Activated T-cell treated with anti-CD3 and anti-CD28 coated beads, Interleukin-2, amount 50 U/mL, for 24 hours (primary cell): ENCODE measurements around the gene ERLIN1.
A peak's percentile ranks its signal among the peaks of the same experiment; 100 is the strongest.

Experiments
- DNase-seq: peaks from one replicate; pipeline ENCODE4 v3.0.0-alpha.2; 2020
- H3K27ac Mint-ChIP-seq: 2 replicates; pipeline ENCODE4 v1.8.0; 2020; ENCODE audit warnings: mild to moderate bottlenecking, mixed read lengths
- H3K27me3 Mint-ChIP-seq: 2 replicates; pipeline ENCODE4 v1.8.0; 2020; ENCODE audit warnings: mixed read lengths
- H3K36me3 Mint-ChIP-seq: 2 replicates; pipeline ENCODE4 v1.8.0; 2020; ENCODE audit warnings: low read depth, mixed read lengths
- H3K4me1 Mint-ChIP-seq: 2 replicates; pipeline ENCODE4 v1.8.0; 2020; ENCODE audit warnings: low read depth, mixed read lengths
- H3K4me3 Mint-ChIP-seq: 2 replicates; pipeline ENCODE4 v1.8.0; 2020; ENCODE audit warnings: mild to moderate bottlenecking, moderate library complexity, mixed read lengths
- H3K9me3 Mint-ChIP-seq: 2 replicates; pipeline ENCODE4 v1.8.0; 2020; ENCODE audit warnings: mixed read lengths

ERLIN1 gene

GRCh38 chr10:100184426-100184825, 1.4 kb downstream of the ERLIN1 start:
- no peaks in the 10 kb centered on the region for H3K27me3 Mint-ChIP-seq
- H3K4me3 Mint-ChIP-seq = peak overlapping the region; percentile 93
- peak overlapping the region; percentile 98 for H3K27ac Mint-ChIP-seq
- H3K4me1 Mint-ChIP-seq = peaks cover 62% of the 10 kb centered on the region
- no peak for DNase-seq
- H3K36me3 Mint-ChIP-seq = peaks cover 91% of the 10 kb centered on the region
- no peaks in the 10 kb centered on the region for H3K9me3 Mint-ChIP-seq

- peaks cover 56% of the 10 kb centered on the region for H3K4me1 Mint-ChIP-seq
- no peak overlapping the region for H3K27ac Mint-ChIP-seq
- H3K4me3 Mint-ChIP-seq = peak overlapping the region; percentile 93
- no peak for DNase-seq
- H3K27me3 Mint-ChIP-seq = no peaks in the 10 kb centered on the region
- H3K9me3 Mint-ChIP-seq = no peaks in the 10 kb centered on the region
- peaks cover 89% of the 10 kb centered on the region for H3K36me3 Mint-ChIP-seq
Observed at GRCh38 chr10:100183481-100183880, 2.3 kb downstream of the ERLIN1 start.

- peaks cover 53% of the 10 kb centered on the region for H3K4me1 Mint-ChIP-seq
- H3K27ac Mint-ChIP-seq = peak overlapping the region; percentile 1
- H3K9me3 Mint-ChIP-seq = no peaks in the 10 kb centered on the region
- DNase-seq = no peak
- no peaks in the 10 kb centered on the region for H3K27me3 Mint-ChIP-seq
- H3K36me3 Mint-ChIP-seq = peaks cover 90% of the 10 kb centered on the region
- H3K4me3 Mint-ChIP-seq = no peak overlapping the region
Observed at GRCh38 chr10:100182908-100183307, 2.9 kb downstream of the ERLIN1 start.

GRCh38 chr10:100182281-100182680, 3.5 kb downstream of the ERLIN1 start:
- Mint-ChIP-seq H3K9me3 (no peaks in the 10 kb centered on the region), H3K4me1 (peaks cover 48% of the 10 kb centered on the region), H3K4me3 (no peak overlapping the region), H3K27me3 (no peaks in the 10 kb centered on the region), H3K36me3 (peaks cover 90% of the 10 kb centered on the region), H3K27ac (no peak overlapping the region)
- no peak for DNase-seq

GRCh38 chr10:100175875-100176274, 10.0 kb downstream of the ERLIN1 start:
- peaks cover 92% of the 10 kb centered on the region for H3K36me3 Mint-ChIP-seq
- no peak for DNase-seq
- no peaks in the 10 kb centered on the region for H3K27me3 Mint-ChIP-seq
- no peak overlapping the region for H3K27ac Mint-ChIP-seq
- peaks cover 54% of the 10 kb centered on the region for H3K4me1 Mint-ChIP-seq
- peaks cover 3% of the 10 kb centered on the region for H3K9me3 Mint-ChIP-seq
- no peak overlapping the region for H3K4me3 Mint-ChIP-seq

- no peak for DNase-seq
- H3K4me1 Mint-ChIP-seq = peaks cover 53% of the 10 kb centered on the region
- peaks cover 3% of the 10 kb centered on the region for H3K9me3 Mint-ChIP-seq
- peaks cover 89% of the 10 kb centered on the region for H3K36me3 Mint-ChIP-seq
- no peaks in the 10 kb centered on the region for H3K27me3 Mint-ChIP-seq
- H3K4me3 Mint-ChIP-seq = peak overlapping the region; percentile 52
- peak overlapping the region; percentile 80 for H3K27ac Mint-ChIP-seq
Observed at GRCh38 chr10:100174699-100175677, 10.8 kb downstream of the ERLIN1 start.

GRCh38 chr10:100173035-100173434, 12.8 kb downstream of the ERLIN1 start:
- Mint-ChIP-seq H3K4me1 (peaks cover 63% of the 10 kb centered on the region), H3K9me3 (peaks cover 3% of the 10 kb centered on the region), H3K27ac (no peak overlapping the region), H3K4me3 (no peak overlapping the region), H3K27me3 (no peaks in the 10 kb centered on the region), H3K36me3 (peaks cover 90% of the 10 kb centered on the region)
- DNase-seq = no peak

GRCh38 chr10:100172349-100172748, 13.5 kb downstream of the ERLIN1 start:
- no peak overlapping the region for H3K27ac Mint-ChIP-seq
- DNase-seq = no peak
- H3K36me3 Mint-ChIP-seq = peaks cover 86% of the 10 kb centered on the region
- H3K27me3 Mint-ChIP-seq = no peaks in the 10 kb centered on the region
- H3K4me3 Mint-ChIP-seq = no peak overlapping the region
- H3K4me1 Mint-ChIP-seq = peaks cover 68% of the 10 kb centered on the region
- H3K9me3 Mint-ChIP-seq = peaks cover 3% of the 10 kb centered on the region

- Mint-ChIP-seq H3K9me3 (peaks cover 3% of the 10 kb centered on the region), H3K4me3 (peak overlapping the region; percentile 13)
- DNase-seq = no peak
Observed at GRCh38 chr10:100168313-100168643, 17.6 kb downstream of the ERLIN1 start.

GRCh38 chr10:100167553-100168312, 18.1 kb downstream of the ERLIN1 start:
- Mint-ChIP-seq H3K27me3 (no peaks in the 10 kb centered on the region), H3K9me3 (peaks cover 3% of the 10 kb centered on the region), H3K27ac (peak overlapping the region; percentile 61), H3K4me3 (peak overlapping the region; percentile 13), H3K36me3 (peaks cover 84% of the 10 kb centered on the region), H3K4me1 (peaks cover 56% of the 10 kb centered on the region)
- no peak for DNase-seq

More at GRCh38 chr10:100168313-100168643, 17.6 kb downstream of the ERLIN1 start:
- Mint-ChIP-seq H3K27ac (peak overlapping the region; percentile 61), H3K4me1 (peaks cover 58% of the 10 kb centered on the region), H3K27me3 (no peaks in the 10 kb centered on the region), H3K36me3 (peaks cover 85% of the 10 kb centered on the region)

- H3K27ac Mint-ChIP-seq = no peak overlapping the region
Observed at GRCh38 chr10:100163704-100164621, 21.9 kb downstream of the ERLIN1 start.

GRCh38 chr10:100162696-100163095, 23.1 kb downstream of the ERLIN1 start:
- Mint-ChIP-seq H3K27me3 (no peaks in the 10 kb centered on the region), H3K36me3 (peaks cover 91% of the 10 kb centered on the region), H3K4me1 (peaks cover 41% of the 10 kb centered on the region), H3K9me3 (no peaks in the 10 kb centered on the region), H3K4me3 (no peak overlapping the region), H3K27ac (no peak overlapping the region)
- no peak for DNase-seq

More at GRCh38 chr10:100163704-100164621, 21.9 kb downstream of the ERLIN1 start:
- peaks cover 87% of the 10 kb centered on the region for H3K36me3 Mint-ChIP-seq
- H3K9me3 Mint-ChIP-seq = no peaks in the 10 kb centered on the region
- H3K4me1 Mint-ChIP-seq = peaks cover 45% of the 10 kb centered on the region
- DNase-seq = no peak
- H3K4me3 Mint-ChIP-seq = no peak overlapping the region
- H3K27me3 Mint-ChIP-seq = no peaks in the 10 kb centered on the region

- Mint-ChIP-seq H3K27me3 (no peaks in the 10 kb centered on the region), H3K4me1 (peaks cover 43% of the 10 kb centered on the region), H3K27ac (no peak overlapping the region), H3K9me3 (no peaks in the 10 kb centered on the region), H3K4me3 (no peak overlapping the region), H3K36me3 (peaks cover 92% of the 10 kb centered on the region)
- no peak for DNase-seq
Observed at GRCh38 chr10:100158044-100158805, 27.6 kb downstream of the ERLIN1 start.
